ENCODE results near the gene PRR23B. TPM values are rescaled to one million over a fixed set of nuclear protein-coding genes. Genes with fewer than 3 reads are reported as not detected.

The PRR23B gene
- total RNA-seq, 4 donors from 2014 or later: not detected

- TF ChIP-seq, protein P1, sequence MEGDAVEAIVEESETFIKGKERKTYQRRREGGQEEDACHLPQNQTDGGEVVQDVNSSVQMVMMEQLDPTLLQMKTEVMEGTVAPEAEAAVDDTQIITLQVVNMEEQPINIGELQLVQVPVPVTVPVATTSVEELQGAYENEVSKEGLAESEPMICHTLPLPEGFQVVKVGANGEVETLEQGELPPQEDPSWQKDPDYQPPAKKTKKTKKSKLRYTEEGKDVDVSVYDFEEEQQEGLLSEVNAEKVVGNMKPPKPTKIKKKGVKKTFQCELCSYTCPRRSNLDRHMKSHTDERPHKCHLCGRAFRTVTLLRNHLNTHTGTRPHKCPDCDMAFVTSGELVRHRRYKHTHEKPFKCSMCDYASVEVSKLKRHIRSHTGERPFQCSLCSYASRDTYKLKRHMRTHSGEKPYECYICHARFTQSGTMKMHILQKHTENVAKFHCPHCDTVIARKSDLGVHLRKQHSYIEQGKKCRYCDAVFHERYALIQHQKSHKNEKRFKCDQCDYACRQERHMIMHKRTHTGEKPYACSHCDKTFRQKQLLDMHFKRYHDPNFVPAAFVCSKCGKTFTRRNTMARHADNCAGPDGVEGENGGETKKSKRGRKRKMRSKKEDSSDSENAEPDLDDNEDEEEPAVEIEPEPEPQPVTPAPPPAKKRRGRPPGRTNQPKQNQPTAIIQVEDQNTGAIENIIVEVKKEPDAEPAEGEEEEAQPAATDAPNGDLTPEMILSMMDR (IDR thresholded peaks at IDR 0.05; ENCODE audit: low read depth): no peak
Observed at GRCh38 chr3:138995706-138996105, 25.0 kb downstream of the PRR23B start.

DNA sequence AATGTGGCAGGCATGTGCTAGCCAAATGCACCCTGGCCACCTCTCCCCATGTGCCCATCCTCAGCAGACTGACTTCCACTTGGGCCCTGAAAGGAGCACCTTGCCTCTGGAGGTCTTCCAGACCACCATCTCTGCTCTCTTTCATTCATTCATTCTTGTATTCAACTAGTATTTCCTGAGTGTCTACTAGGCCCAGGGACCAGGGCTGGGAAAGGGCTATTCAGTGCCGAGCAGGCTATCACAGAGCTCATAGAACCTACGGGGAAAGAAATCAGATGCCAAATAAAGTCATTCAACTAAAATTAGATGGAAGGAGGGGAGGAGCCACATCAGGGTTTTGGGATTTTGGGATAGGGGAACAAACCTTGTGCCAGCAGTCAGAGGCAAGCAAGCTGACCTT, 33.5 kb downstream of the PRR23B start:
- TF ChIP-seq, protein P1 (IDR thresholded peaks at IDR 0.05; ENCODE audit: low read depth): no peak

GRCh38 chr3:138985932-138986331, 34.8 kb downstream of the PRR23B start:
- TF ChIP-seq, protein P1 (IDR thresholded peaks at IDR 0.05; ENCODE audit: low read depth): no peak

- TF ChIP-seq, protein P1 (IDR thresholded peaks at IDR 0.05; ENCODE audit: low read depth): no peak
Observed at GRCh38 chr3:138984816-138985215, 35.9 kb downstream of the PRR23B start.

DNA sequence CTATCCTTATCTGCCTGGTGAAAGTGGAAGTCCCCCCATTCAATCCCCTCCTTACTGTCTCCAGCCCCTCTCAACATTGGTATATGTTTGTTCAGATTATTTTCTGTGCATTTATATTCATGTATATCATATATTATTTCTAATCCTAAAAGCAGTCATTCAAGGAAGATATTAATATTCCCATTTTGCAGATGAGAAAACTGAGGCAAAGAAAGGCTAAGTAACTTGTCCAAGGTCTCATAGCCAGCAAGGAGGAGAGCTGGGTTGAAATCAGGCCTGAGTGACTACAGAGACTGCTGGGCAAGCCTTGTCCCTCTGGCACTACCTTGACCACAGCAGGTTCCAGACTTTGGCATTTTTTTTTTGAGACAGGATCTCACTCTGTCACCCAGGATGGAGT, 44.7 kb downstream of the PRR23B start:
- TF ChIP-seq, protein P1 (IDR thresholded peaks at IDR 0.05; ENCODE audit: low read depth): no peak

DNA sequence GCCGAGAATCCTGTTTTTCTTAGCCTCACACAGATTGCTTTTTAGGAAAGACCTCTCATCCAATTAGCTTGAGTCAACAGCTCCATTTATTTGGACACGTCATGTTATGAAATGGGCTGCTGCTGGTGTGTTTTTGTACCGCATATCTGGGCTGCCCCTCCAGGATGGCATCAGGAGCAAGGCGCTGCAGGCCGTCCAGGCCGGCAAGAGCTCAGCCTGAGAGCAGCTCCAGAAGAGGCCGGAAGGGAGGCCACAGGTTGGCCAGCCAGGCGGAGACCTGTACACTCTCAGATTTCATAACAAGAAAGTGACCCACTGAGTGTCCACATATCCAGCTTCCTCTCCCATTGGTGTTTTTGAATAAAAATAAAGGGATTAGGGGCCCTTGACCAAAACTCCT, 45.4 kb downstream of the PRR23B start:
- TF ChIP-seq, protein P1 (IDR thresholded peaks at IDR 0.05; ENCODE audit: low read depth): no peak

DNA sequence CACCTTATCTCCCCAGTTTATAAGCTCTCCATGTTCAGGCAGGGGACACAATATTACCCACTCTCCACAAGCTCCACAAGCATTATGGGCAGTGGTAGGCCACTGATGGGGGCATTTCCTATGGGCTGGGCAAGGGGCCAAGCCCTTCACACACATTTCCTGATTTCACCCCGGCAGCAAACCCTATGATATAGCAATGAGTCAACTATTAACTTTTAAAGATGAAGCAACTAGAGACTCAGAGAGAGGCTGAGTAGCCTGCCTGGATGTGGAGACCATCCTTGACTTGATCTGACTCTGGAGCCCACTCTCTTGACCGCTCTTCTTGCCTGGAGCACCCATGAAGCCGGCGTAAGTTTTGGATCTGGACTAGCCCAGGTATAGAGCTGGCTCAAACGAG, 46.3 kb downstream of the PRR23B start:
- TF ChIP-seq, protein P1 (IDR thresholded peaks at IDR 0.05; ENCODE audit: low read depth): no peak

Measured in subcutaneous adipose tissue (tissue), 4 donors.